K562 (cell line): ENCODE data around the gene CAPN2. TPM values are rescaled to one million over a fixed set of nuclear protein-coding genes. Genes with fewer than 3 reads are reported as not detected.

Source experiments
- ATAC-seq: fragments of 200-7000 bp; cut with Tn5 transposase; 3 replicates; pipeline ENCODE4 v1.9.1; 2020; ENCODE audit warnings: moderate library complexity
- BruUV-seq: library from RNA; stranded (reverse); fragments of 400-500 nt; replicated peaks from 2 replicates; lab custom pipeline; 2021; lab: Mats Ljungman, UMichigan
- CTCF ChIA-PET: fragments of 300-600 bp; formaldehyde crosslinking; extraction: SDS; loops from one replicate; lab custom pipeline; 2021; ENCODE audit warnings: low intra/inter-chr PET ratio; lab: Yijun Ruan, JAX
- POLR2A ChIA-PET: fragments of 300-600, 350-650 bp; sonication (Branson Sonifier 250); formaldehyde crosslinking; extraction: SDS; loops from one replicate; lab custom pipeline; 2021; ENCODE audit warnings: antibody characterized with exemption, inconsistent platforms; lab: Yijun Ruan, JAX
- DNase-seq, 4 experiments: peaks; one replicate each; pipeline versions ENCODE4 v3.0.0 to v3.0.0-alpha.2; 2011 to 2018; ENCODE audit warnings: low spot score in 3 of 4, mixed read lengths in 3 of 4; ENCODE audit errors: extremely low read depth in 1 of 4
- FAIRE-seq: peaks from 2 replicates; lab custom pipeline; 2011; peaks lifted over from hg19 to GRCh38; lab: Jason Lieb, UNC
- H2AFZ ChIP-seq: 2 replicates; pipeline ENCODE4 v1.6.0; 2011; ENCODE audit warnings: low read depth, low read length, control low read depth, inconsistent platforms
- H3K27ac ChIP-seq: fragments of 200-600 bp; 3 replicates; pipeline ENCODE4 v1.8.0; 2011; ENCODE audit warnings: low read depth, mild to moderate bottlenecking, control low read depth, inconsistent platforms, low read length, moderate library complexity, mixed read lengths; ENCODE audit errors: extremely low read depth
- H3K27me3 ChIP-seq, 2 experiments: fragments of 300-600 bp in 1 of 2; 2 replicates in 1 of 2; 3 replicates in 1 of 2; pipeline versions ENCODE4 v1.6.0 to v1.8.0; 2011; ENCODE audit warnings: inconsistent platforms in 2 of 2, low read length in 2 of 2, mild to moderate bottlenecking in 1 of 2, mixed read lengths in 1 of 2, moderate library complexity in 1 of 2; ENCODE audit not compliant: control insufficient read depth in 2 of 2, insufficient read depth in 2 of 2
- H3K36me3 ChIP-seq: fragments of 300-600 bp; 3 replicates; pipeline ENCODE4 v1.8.0; 2011; ENCODE audit warnings: mild to moderate bottlenecking, low read length, inconsistent platforms; ENCODE audit not compliant: control insufficient read depth, insufficient read depth
- H3K4me1 ChIP-seq, 2 experiments: fragments of 200-600 bp in 1 of 2; replicated peaks in 1 of 2; 2 replicates in 1 of 2; 3 replicates in 1 of 2; pipeline versions ENCODE4 v1.5.1 to v1.8.0; 2011; ENCODE audit warnings: inconsistent platforms in 2 of 2, low read length in 2 of 2, mild to moderate bottlenecking in 1 of 2, mixed read lengths in 1 of 2, moderate library complexity in 1 of 2; ENCODE audit not compliant: control insufficient read depth in 2 of 2, insufficient read depth in 2 of 2
- H3K4me2 ChIP-seq: 2 replicates; pipeline ENCODE4 v1.6.1; 2011; ENCODE audit warnings: low read length, control low read depth, inconsistent platforms, mixed read lengths; ENCODE audit not compliant: insufficient read depth
- H3K4me3 ChIP-seq: fragments of 200-600 bp; sonication (generic), shearing (Covaris generic); 2 replicates; pipeline ENCODE4 v1.5.1; 2016; ENCODE audit warnings: control low read depth, inconsistent platforms
- H3K79me2 ChIP-seq: fragments of 200-600 bp; 3 replicates; pipeline ENCODE4 v1.8.0; 2011; ENCODE audit warnings: low read length, inconsistent platforms; ENCODE audit not compliant: control insufficient read depth, insufficient read depth
- H3K9ac ChIP-seq, 2 experiments: 2 replicates each; pipeline versions ENCODE4 v1.6.0 to v1.6.1; 2011; ENCODE audit warnings: low read depth in 2 of 2, low read length in 2 of 2, control low read depth in 1 of 2, inconsistent platforms in 1 of 2, mild to moderate bottlenecking in 1 of 2, mixed read lengths in 1 of 2; ENCODE audit not compliant: insufficient read depth in 1 of 2
- H3K9me1 ChIP-seq: one replicate; pipeline ENCODE4 v1.6.0; 2011; ENCODE audit warnings: inconsistent platforms, mild to moderate bottlenecking, low read length, moderate library complexity; ENCODE audit not compliant: control insufficient read depth, insufficient read depth
- H3K9me3 ChIP-seq: replicated peaks from 2 replicates; pipeline ENCODE4 v1.5.1; 2011; ENCODE audit warnings: low read depth, low read length, inconsistent platforms; ENCODE audit not compliant: control insufficient read depth, insufficient read depth
- H4K20me1 ChIP-seq: replicated peaks from 2 replicates; pipeline ENCODE4 v1.6.1; 2011; ENCODE audit warnings: low read length, inconsistent platforms, mixed read lengths; ENCODE audit not compliant: control insufficient read depth, insufficient read depth
- ATF7 ChIP-seq: fragments of 450-650 bp; IDR thresholded peaks from 2 replicates; pipeline ENCODE4 v1.7.1; 2014; ENCODE audit warnings: mild to moderate bottlenecking, moderate library complexity
- FIP1L1 ChIP-seq: fragments of 200-400 bp; formaldehyde crosslinking; IDR thresholded peaks from 2 replicates; pipeline ENCODE4 v1.6.1; 2018; ENCODE audit warnings: mild to moderate bottlenecking, low read depth, low read length; ENCODE audit not compliant: poor library complexity, severe bottlenecking
- KAT8 ChIP-seq: fragments of 450-650 bp; IDR thresholded peaks from 2 replicates; pipeline ENCODE4 v1.6.1; 2016; ENCODE audit warnings: low read depth, mild to moderate bottlenecking
- KLF1 ChIP-seq: fragments of 450-650 bp; IDR thresholded peaks from 2 replicates; pipeline ENCODE4 v1.6.1; 2016; ENCODE audit warnings: missing genetic modification characterization, missing compliant biosample characterization
- MBD2 ChIP-seq: sonication (generic); IDR thresholded peaks from 2 replicates; pipeline ENCODE4 v1.6.1; 2016; ENCODE audit warnings: low read depth, borderline replicate concordance
- MEF2A ChIP-seq: IDR thresholded peaks from 2 replicates; pipeline ENCODE4 v1.6.1; 2011; ENCODE audit warnings: low read depth, mild to moderate bottlenecking, low read length, moderate library complexity; ENCODE audit not compliant: control insufficient read depth
- NCOA2 ChIP-seq, 2 experiments: fragments of 450-650 bp; IDR thresholded peaks; 2 replicates each; pipeline ENCODE4 v1.6.1; 2018; ENCODE audit warnings: mild to moderate bottlenecking in 2 of 2, moderate library complexity in 1 of 2; ENCODE audit not compliant: partially characterized antibody in 2 of 2
- NFXL1 ChIP-seq: fragments of 450-650 bp; formaldehyde crosslinking; IDR thresholded peaks from 2 replicates; pipeline ENCODE4 v1.4.0; 2021; ENCODE audit warnings: mild to moderate bottlenecking
- PTTG1 ChIP-seq: fragments of 450-650 bp; IDR thresholded peaks from 2 replicates; pipeline ENCODE4 v1.6.1; 2016; ENCODE audit warnings: low read depth, mild to moderate bottlenecking, missing genetic modification characterization, missing compliant biosample characterization
- RHOXF2B ChIP-seq: fragments of 250-450 bp; sonication (Bioruptor Pico); conservative IDR thresholded peaks from 2 replicates; pipeline ENCODE4 v1.5.1; 2021
- SMARCA5 ChIP-seq: fragments of 450-650 bp; IDR thresholded peaks from 2 replicates; pipeline ENCODE4 v1.6.1; 2016
- TAL1 ChIP-seq: fragments of 450-650 bp; IDR thresholded peaks from 2 replicates; pipeline ENCODE4 v1.6.1; 2016; ENCODE audit warnings: mild to moderate bottlenecking
- ZNF224 ChIP-seq: sonication (generic); formaldehyde crosslinking; IDR thresholded peaks from 2 replicates; pipeline ENCODE4 v1.8.0; 2022; ENCODE audit warnings: mild to moderate bottlenecking, missing genetic modification reagents
- ZNF445 ChIP-seq: fragments of 250-450 bp; sonication (Bioruptor Pico); IDR thresholded peaks from 2 replicates; pipeline ENCODE4 v1.4.0; 2020; ENCODE audit warnings: low read depth, mild to moderate bottlenecking, moderate library complexity
- WGBS: fragments of 100-300 bp; shearing (Covaris generic); methylation state at CpG from one replicate; pipeline ENCODE4 v1.1.6; 2016; ENCODE audit warnings: low coverage, mixed read lengths; ENCODE audit not compliant: insufficient coverage; ENCODE audit errors: missing lambda C conversion rate; 5-methylcytosine and 5-hydroxymethylcytosine counted together
- in situ Hi-C: fragments of 300-500 bp; cut with MboI; formaldehyde crosslinking; loops from 4 replicates; pipeline ENCODE4 v1.15.0; 2018; ENCODE audit warnings: inconsistent platforms, mixed read lengths
- intact Hi-C: fragments of 100-400 bp; cut with micrococcal nuclease; formaldehyde crosslinking; loops from 2 replicates; pipeline ENCODE4 v1.14.2; 2022
- polyA plus RNA-seq, 8 experiments: library from polyadenylated mRNA; depleted of rRNA in 4 of 8; stranded (reverse) in 5 of 8; unstranded in 3 of 8; fragments of >200 nt; fragmentation: Nextera tagmentation in 2 of 8; fragmentation: Illumina TruSeq in 1 of 8; extraction: Ambion mirVana in 2 of 8; extraction: Trizol in 1 of 8; gene quantifications; 2 replicates each; pipeline versions ENCODE4 v1.2.1 to v1.2.3, GENCODE V29; 2011 to 2014; ENCODE audit warnings: inconsistent platforms in 1 of 8, missing spikeins in 1 of 8
- total RNA-seq, 7 experiments: library from RNA; depleted of rRNA in 6 of 7; stranded (reverse); fragments of >200 nt in 6 of 7; fragmentation: Illumina TruSeq in 2 of 7; extraction: Trizol in 2 of 7; gene quantifications; 2 replicates each; pipeline versions ENCODE4 v1.2.1 to v1.2.3, GENCODE V29; 2011 to 2021; ENCODE audit warnings: low replicate concordance in 1 of 7
- TF ChIP-seq, protein P1 (sequence below), 3 experiments: IDR thresholded peaks in 2 of 3; conservative IDR thresholded peaks in 1 of 3; 2 replicates each; pipeline ENCODE4 v1.5.1; 2011 to 2012; ENCODE audit warnings: low read length in 3 of 3, mild to moderate bottlenecking in 3 of 3, control low read depth in 2 of 3, improper control_type of control experiment in 1 of 3, inconsistent platforms in 1 of 3, low read depth in 1 of 3, mixed read lengths in 1 of 3, moderate library complexity in 1 of 3; ENCODE audit not compliant: insufficient read depth in 2 of 3
- TF ChIP-seq, protein P2 (sequence below): sonication (generic); formaldehyde crosslinking; IDR thresholded peaks from 2 replicates; pipeline ENCODE4 v1.8.1; 2022; ENCODE audit warnings: missing genetic modification reagents
- TF ChIP-seq, protein P3 (sequence below): sonication (generic); formaldehyde crosslinking; IDR thresholded peaks from 2 replicates; pipeline ENCODE4 v1.8.0; 2022; ENCODE audit warnings: mild to moderate bottlenecking, missing genetic modification reagents
- TF ChIP-seq, protein P4 (sequence below): fragments of 450-650 bp; formaldehyde crosslinking; IDR thresholded peaks from 2 replicates; pipeline ENCODE4 v1.4.0; 2020; ENCODE audit warnings: mild to moderate bottlenecking

Gene CAPN2
- total and polyA plus RNA-seq, 9 of the 15 experiments (the other 6 are each of a cell fraction or from before 2014, with no cell fraction given): 24.6 to 157 (median 101) TPM

DNA sequence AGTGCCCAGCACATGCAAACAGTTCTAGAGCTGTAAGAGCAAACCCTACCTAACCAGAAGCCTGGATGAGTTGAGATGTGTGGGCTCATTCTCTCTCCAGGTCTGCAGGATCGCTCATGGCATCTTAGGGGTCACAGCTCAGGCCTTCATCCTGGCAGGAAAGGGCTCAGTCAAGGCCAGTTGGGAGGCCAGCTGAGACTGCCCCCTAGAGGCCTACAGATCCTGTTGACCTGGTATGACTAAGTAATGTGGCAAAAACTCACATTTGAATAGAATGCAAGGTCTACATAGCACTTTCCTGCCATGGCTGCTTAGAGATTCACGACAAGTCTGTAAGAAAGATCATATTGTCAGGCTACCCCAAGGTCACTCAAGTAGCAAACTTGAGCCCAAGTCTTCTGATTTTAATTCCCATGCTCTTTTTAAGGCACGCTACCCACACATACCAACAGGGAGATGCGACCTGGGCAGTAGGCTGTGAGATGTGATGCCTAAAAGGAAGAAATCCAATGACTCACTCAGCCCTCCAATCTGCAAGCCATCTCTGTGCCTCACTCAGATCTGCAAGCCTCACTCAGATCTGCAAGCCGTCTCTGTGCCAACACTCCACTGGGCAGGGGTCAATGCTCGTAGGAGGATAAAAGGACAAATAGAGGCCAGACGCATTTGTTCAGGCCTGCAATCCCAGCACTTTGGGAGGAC, 41.7 kb upstream of the CAPN2 start:
- ChIA-PET CTCF (interaction anchor here (0.6 kb wide), 1 partner anchor 527 kb away, joined by 3 read pairs; no protein-coding TSS in a partner anchor), POLR2A (no interaction called here)
- intact Hi-C loops: loop anchor here (1.0 kb wide), 1 partner anchor 495 kb away; no protein-coding TSS in a partner anchor
- no TSS peak for BruUV-seq
- no peaks in the 10 kb centered on the region for H3K9me3 ChIP-seq
- WGBS: 2% methylated on average over 7 of the region's 7 CpGs
- no peaks in the 10 kb centered on the region for H4K20me1 ChIP-seq
- peaks cover 0 to 31% of the 10 kb centered on the region in 2 experiments; a peak in 3 of 5 replicates for H3K27me3 ChIP-seq
- no peak overlapping the region for H3K4me3 ChIP-seq
- in situ Hi-C loops: loop anchor here (25.0 kb wide), 1 partner anchor 883 kb away; no protein-coding TSS in a partner anchor
- no peak overlapping the region for H3K27ac ChIP-seq
- FAIRE-seq: peak; percentile 82
- H3K79me2 ChIP-seq: no peaks in the 10 kb centered on the region
- H3K4me2 ChIP-seq: no peak overlapping the region
- no peaks in the 10 kb centered on the region for H3K4me1 ChIP-seq
- H3K9me1 ChIP-seq: no peaks in the 10 kb centered on the region
- no peaks in the 10 kb centered on the region for H3K36me3 ChIP-seq
- DNase-seq: peak; percentile 62 to 67 (median 65)
- H2AFZ ChIP-seq: no peak overlapping the region
- peak; percentile 97 for ATAC-seq
- H3K9ac ChIP-seq: no peak overlapping the region
- TF ChIP-seq PTTG1 (no peak), TAL1 (no peak), FIP1L1 (no peak), RHOXF2B (CRISPR knock-in tag) (no peak), MEF2A (no peak), NCOA2 (IDR thresholded peaks at IDR 0.05; ENCODE audit: partially characterized antibody in 2 of 2) (no peak), SMARCA5 (no peak), ZNF224 (CRISPR knock-in tag) (no peak), ZNF445 (CRISPR knock-in tag) (no peak), NFXL1 (no peak), KLF1 (tag) (no peak), MBD2 (no peak), KAT8 (no peak), ATF7 (0 out of 2 replicates have a peak, but pooled peaks have one; percentile 14)
- TF ChIP-seq, protein P1, sequence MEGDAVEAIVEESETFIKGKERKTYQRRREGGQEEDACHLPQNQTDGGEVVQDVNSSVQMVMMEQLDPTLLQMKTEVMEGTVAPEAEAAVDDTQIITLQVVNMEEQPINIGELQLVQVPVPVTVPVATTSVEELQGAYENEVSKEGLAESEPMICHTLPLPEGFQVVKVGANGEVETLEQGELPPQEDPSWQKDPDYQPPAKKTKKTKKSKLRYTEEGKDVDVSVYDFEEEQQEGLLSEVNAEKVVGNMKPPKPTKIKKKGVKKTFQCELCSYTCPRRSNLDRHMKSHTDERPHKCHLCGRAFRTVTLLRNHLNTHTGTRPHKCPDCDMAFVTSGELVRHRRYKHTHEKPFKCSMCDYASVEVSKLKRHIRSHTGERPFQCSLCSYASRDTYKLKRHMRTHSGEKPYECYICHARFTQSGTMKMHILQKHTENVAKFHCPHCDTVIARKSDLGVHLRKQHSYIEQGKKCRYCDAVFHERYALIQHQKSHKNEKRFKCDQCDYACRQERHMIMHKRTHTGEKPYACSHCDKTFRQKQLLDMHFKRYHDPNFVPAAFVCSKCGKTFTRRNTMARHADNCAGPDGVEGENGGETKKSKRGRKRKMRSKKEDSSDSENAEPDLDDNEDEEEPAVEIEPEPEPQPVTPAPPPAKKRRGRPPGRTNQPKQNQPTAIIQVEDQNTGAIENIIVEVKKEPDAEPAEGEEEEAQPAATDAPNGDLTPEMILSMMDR (IDR thresholded peaks at IDR 0.05 in 2 of 3, conservative IDR thresholded peaks at IDR 0.05 in 1 of 3; ENCODE audit: insufficient read depth in 2 of 3, low read depth in 1 of 3, low read length in 3 of 3): peak; percentile 77 to 85 (median 80)
- TF ChIP-seq, protein P2, sequence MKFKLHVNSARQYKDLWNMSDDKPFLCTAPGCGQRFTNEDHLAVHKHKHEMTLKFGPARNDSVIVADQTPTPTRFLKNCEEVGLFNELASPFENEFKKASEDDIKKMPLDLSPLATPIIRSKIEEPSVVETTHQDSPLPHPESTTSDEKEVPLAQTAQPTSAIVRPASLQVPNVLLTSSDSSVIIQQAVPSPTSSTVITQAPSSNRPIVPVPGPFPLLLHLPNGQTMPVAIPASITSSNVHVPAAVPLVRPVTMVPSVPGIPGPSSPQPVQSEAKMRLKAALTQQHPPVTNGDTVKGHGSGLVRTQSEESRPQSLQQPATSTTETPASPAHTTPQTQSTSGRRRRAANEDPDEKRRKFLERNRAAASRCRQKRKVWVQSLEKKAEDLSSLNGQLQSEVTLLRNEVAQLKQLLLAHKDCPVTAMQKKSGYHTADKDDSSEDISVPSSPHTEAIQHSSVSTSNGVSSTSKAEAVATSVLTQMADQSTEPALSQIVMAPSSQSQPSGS: no peak
- TF ChIP-seq, protein P3, sequence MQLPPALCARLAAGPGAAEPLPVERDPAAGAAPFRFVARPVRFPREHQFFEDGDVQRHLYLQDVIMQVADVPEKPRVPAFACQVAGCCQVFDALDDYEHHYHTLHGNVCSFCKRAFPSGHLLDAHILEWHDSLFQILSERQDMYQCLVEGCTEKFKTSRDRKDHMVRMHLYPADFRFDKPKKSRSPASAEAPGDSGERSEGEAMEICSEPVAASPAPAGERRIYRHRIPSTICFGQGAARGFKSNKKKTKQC (CRISPR knock-in tag): no peak
- TF ChIP-seq, protein P4, sequence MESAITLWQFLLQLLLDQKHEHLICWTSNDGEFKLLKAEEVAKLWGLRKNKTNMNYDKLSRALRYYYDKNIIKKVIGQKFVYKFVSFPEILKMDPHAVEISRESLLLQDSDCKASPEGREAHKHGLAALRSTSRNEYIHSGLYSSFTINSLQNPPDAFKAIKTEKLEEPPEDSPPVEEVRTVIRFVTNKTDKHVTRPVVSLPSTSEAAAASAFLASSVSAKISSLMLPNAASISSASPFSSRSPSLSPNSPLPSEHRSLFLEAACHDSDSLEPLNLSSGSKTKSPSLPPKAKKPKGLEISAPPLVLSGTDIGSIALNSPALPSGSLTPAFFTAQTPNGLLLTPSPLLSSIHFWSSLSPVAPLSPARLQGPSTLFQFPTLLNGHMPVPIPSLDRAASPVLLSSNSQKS (CRISPR knock-in tag): no peak
